Neural progenitor cell (in vitro differentiated cells): ENCODE measurements around the gene FBXL17. TPM values are rescaled to one million over a fixed set of nuclear protein-coding genes. Genes with fewer than 3 reads are reported as not detected.

ENCODE experiments used
- DNase-seq: peaks from one replicate; pipeline ENCODE4 v3.0.0-alpha.2; 2016; ENCODE audit warnings: low spot score
- H2AFZ ChIP-seq: fragments of 200-600 bp; sonication (generic); replicated peaks from 2 replicates; pipeline ENCODE4 v1.6.1; 2016; ENCODE audit warnings: antibody characterized with exemption
- H3F3A ChIP-seq: fragments of 200-600 bp; sonication (generic); 2 replicates; pipeline ENCODE4 v1.6.1; 2016; ENCODE audit warnings: antibody characterized with exemption, low read depth
- H3K27ac ChIP-seq: fragments of 200-600 bp; sonication (generic); 2 replicates; pipeline ENCODE4 v1.5.1; 2016; ENCODE audit warnings: mild to moderate bottlenecking
- H3K27me3 ChIP-seq: fragments of 200-600 bp; sonication (generic); 2 replicates; pipeline ENCODE4 v1.6.1; 2016; ENCODE audit warnings: mild to moderate bottlenecking, moderate library complexity
- H3K36me3 ChIP-seq: fragments of 200-600 bp; sonication (generic); 2 replicates; pipeline ENCODE4 v1.5.1; 2016
- H3K4me1 ChIP-seq: fragments of 200-600 bp; sonication (generic); 2 replicates; pipeline ENCODE4 v1.6.1; 2016; ENCODE audit warnings: mixed run types
- H3K4me2 ChIP-seq: fragments of 200-600 bp; sonication (generic); 2 replicates; pipeline ENCODE4 v1.6.1; 2016
- H3K4me3 ChIP-seq: fragments of 200-600 bp; sonication (generic); 2 replicates; pipeline ENCODE4 v1.5.1; 2016
- H3K79me2 ChIP-seq: fragments of 200-600 bp; sonication (generic); 2 replicates; pipeline ENCODE4 v1.6.1; 2016; ENCODE audit warnings: low read depth
- H3K9ac ChIP-seq: fragments of 200-600 bp; sonication (generic); 2 replicates; pipeline ENCODE4 v1.6.1; 2016
- H3K9me3 ChIP-seq: fragments of 200-600 bp; sonication (generic); 2 replicates; pipeline ENCODE4 v1.5.1; 2016; ENCODE audit warnings: low read depth
- H4K20me1 ChIP-seq: fragments of 200-600 bp; sonication (generic); 2 replicates; pipeline ENCODE4 v1.6.1; 2016; ENCODE audit warnings: low read depth
- H3K27ac Mint-ChIP-seq: 3 replicates; pipeline ENCODE4 v1.8.0; 2021; ENCODE audit warnings: mixed read lengths
- H3K27me3 Mint-ChIP-seq: 2 replicates; pipeline ENCODE4 v1.8.0; 2022; ENCODE audit warnings: low read depth, mild to moderate bottlenecking, inconsistent platforms, moderate library complexity, mixed read lengths; ENCODE audit not compliant: insufficient read depth
- H3K36me3 Mint-ChIP-seq: 3 replicates; pipeline ENCODE4 v1.8.0; 2021; ENCODE audit warnings: mixed read lengths
- H3K4me1 Mint-ChIP-seq: 3 replicates; pipeline ENCODE4 v1.8.0; 2021; ENCODE audit warnings: mixed read lengths
- H3K4me3 Mint-ChIP-seq: 3 replicates; pipeline ENCODE4 v1.8.0; 2021; ENCODE audit warnings: mild to moderate bottlenecking, moderate library complexity, mixed read lengths
- H3K9me3 Mint-ChIP-seq: 3 replicates; pipeline ENCODE4 v1.8.0; 2020; ENCODE audit warnings: mixed read lengths
- EZH2 ChIP-seq: fragments of 200-600 bp; sonication (generic); IDR thresholded peaks from 2 replicates; pipeline ENCODE4 v1.6.1; 2017; ENCODE audit warnings: antibody characterized with exemption, mild to moderate bottlenecking, moderate library complexity
- EZH2phosphoT487 ChIP-seq: fragments of 200-600 bp; sonication (generic); IDR thresholded peaks from 2 replicates; pipeline ENCODE4 v1.6.1; 2017; ENCODE audit warnings: antibody characterized with exemption
- total RNA-seq: library from RNA; depleted of rRNA; stranded (reverse); fragments of >200 nt; gene quantifications from 2 replicates; pipeline ENCODE4 v1.2.3, GENCODE V29; 2015; ENCODE audit warnings: low replicate concordance
- TF ChIP-seq, protein P1 (sequence below): fragments of 200-600 bp; sonication (generic); IDR thresholded peaks from 2 replicates; pipeline ENCODE4 v1.5.1; 2017; ENCODE audit warnings: antibody characterized with exemption, mild to moderate bottlenecking

FBXL17 gene
- total RNA-seq, 1 donor from 2014 or later = 7.6 TPM

DNA sequence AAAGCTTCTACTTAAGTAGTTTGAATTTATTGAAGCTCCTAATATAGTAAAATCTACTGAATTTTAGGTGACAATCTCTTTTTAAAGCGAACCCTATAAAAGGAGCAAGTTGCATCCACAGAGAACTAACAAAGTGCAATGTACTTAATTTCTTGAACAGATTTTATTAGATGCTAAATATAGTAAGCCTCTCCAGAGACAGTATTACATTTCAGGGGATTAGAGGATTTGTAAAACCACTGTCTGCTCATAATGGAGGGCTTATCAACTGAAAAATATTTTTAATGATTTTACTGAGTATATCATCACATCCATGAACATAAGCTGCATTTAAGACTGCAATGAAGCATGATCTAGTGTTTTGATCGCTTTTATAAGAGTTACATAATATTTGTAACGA, 481.2 kb downstream of the FBXL17 start:
- Mint-ChIP-seq H3K36me3 (peaks cover 1% of the 10 kb centered on the region), H3K9me3 (no peaks in the 10 kb centered on the region), H3K27ac (no peak overlapping the region), H3K27me3 (no peaks in the 10 kb centered on the region), H3K4me1 (peaks cover 3% of the 10 kb centered on the region), H3K4me3 (no peak overlapping the region)
- Histone ChIP-seq H4K20me1 (no peaks in the 10 kb centered on the region), H3F3A (no peaks in the 10 kb centered on the region), H3K9me3 (no peaks in the 10 kb centered on the region), H3K4me3 (no peak overlapping the region), H3K4me1 (no peaks in the 10 kb centered on the region), H3K79me2 (no peaks in the 10 kb centered on the region), H3K27ac (no peak overlapping the region), H3K4me2 (no peak overlapping the region), H3K27me3 (no peaks in the 10 kb centered on the region), H3K9ac (no peak overlapping the region), H3K36me3 (no peaks in the 10 kb centered on the region), H2AFZ (no peak overlapping the region)
- no peak for DNase-seq
- no peak for TF ChIP-seq EZH2
- TF ChIP-seq EZH2phosphoT487 = no peak
- TF ChIP-seq, protein P1, sequence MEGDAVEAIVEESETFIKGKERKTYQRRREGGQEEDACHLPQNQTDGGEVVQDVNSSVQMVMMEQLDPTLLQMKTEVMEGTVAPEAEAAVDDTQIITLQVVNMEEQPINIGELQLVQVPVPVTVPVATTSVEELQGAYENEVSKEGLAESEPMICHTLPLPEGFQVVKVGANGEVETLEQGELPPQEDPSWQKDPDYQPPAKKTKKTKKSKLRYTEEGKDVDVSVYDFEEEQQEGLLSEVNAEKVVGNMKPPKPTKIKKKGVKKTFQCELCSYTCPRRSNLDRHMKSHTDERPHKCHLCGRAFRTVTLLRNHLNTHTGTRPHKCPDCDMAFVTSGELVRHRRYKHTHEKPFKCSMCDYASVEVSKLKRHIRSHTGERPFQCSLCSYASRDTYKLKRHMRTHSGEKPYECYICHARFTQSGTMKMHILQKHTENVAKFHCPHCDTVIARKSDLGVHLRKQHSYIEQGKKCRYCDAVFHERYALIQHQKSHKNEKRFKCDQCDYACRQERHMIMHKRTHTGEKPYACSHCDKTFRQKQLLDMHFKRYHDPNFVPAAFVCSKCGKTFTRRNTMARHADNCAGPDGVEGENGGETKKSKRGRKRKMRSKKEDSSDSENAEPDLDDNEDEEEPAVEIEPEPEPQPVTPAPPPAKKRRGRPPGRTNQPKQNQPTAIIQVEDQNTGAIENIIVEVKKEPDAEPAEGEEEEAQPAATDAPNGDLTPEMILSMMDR = no peak

GRCh38 chr5:107894361-107894760, 487.5 kb downstream of the FBXL17 start:
- Histone ChIP-seq H3K4me2 (no peak overlapping the region), H3K79me2 (no peaks in the 10 kb centered on the region), H3F3A (no peaks in the 10 kb centered on the region)

GRCh38 chr5:107893642-107894041, 488.3 kb downstream of the FBXL17 start:
- Histone ChIP-seq H3K79me2 (no peaks in the 10 kb centered on the region), H3K9ac (no peak overlapping the region), H3K4me2 (no peak overlapping the region), H3K27me3 (no peaks in the 10 kb centered on the region), H3K27ac (no peak overlapping the region), H3K4me1 (peaks cover 6% of the 10 kb centered on the region), H3K36me3 (no peaks in the 10 kb centered on the region), H2AFZ (no peak overlapping the region), H3K9me3 (no peaks in the 10 kb centered on the region), H3F3A (no peaks in the 10 kb centered on the region), H3K4me3 (no peak overlapping the region), H4K20me1 (no peaks in the 10 kb centered on the region)
- no peak overlapping the region for H3K27ac Mint-ChIP-seq
- no peaks in the 10 kb centered on the region for H3K27me3 Mint-ChIP-seq
- no peak overlapping the region for H3K4me3 Mint-ChIP-seq
- peaks cover 10% of the 10 kb centered on the region for H3K4me1 Mint-ChIP-seq
- DNase-seq = no peak
- H3K36me3 Mint-ChIP-seq = no peaks in the 10 kb centered on the region
- H3K9me3 Mint-ChIP-seq = no peaks in the 10 kb centered on the region
- TF ChIP-seq EZH2phosphoT487 = no peak
- TF ChIP-seq, protein P1 = no peak
- no peak for TF ChIP-seq EZH2

More at GRCh38 chr5:107894361-107894760, 487.5 kb downstream of the FBXL17 start:
- Mint-ChIP-seq H3K27me3 (no peaks in the 10 kb centered on the region), H3K9me3 (no peaks in the 10 kb centered on the region), H3K4me1 (peaks cover 4% of the 10 kb centered on the region), H3K36me3 (no peaks in the 10 kb centered on the region), H3K4me3 (no peak overlapping the region), H3K27ac (no peak overlapping the region)
- H3K9me3 ChIP-seq = no peaks in the 10 kb centered on the region
- H2AFZ ChIP-seq = no peak overlapping the region
- H3K36me3 ChIP-seq = no peaks in the 10 kb centered on the region
- H3K27ac ChIP-seq = no peak overlapping the region
- H4K20me1 ChIP-seq = no peaks in the 10 kb centered on the region
- H3K9ac ChIP-seq = no peak overlapping the region
- peaks cover 4% of the 10 kb centered on the region for H3K4me1 ChIP-seq
- no peak overlapping the region for H3K4me3 ChIP-seq
- no peak for DNase-seq
- TF ChIP-seq, protein P1 = no peak
- TF ChIP-seq EZH2 (no peak), EZH2phosphoT487 (no peak)
- H3K27me3 ChIP-seq = no peaks in the 10 kb centered on the region
